MCF 10A (cell line): Measurements from ENCODE around the gene SORBS2. TPM values are rescaled to one million over a fixed set of nuclear protein-coding genes. Genes with fewer than 3 reads are reported as not detected.

Source experiments
- BruUV-seq: library from RNA; stranded (reverse); fragments of 400-500 nt; replicated peaks from 2 replicates; lab custom pipeline; 2021; lab: Mats Ljungman, UMichigan
- CTCF ChIA-PET: fragments of 300-600 bp; sonication (Branson Sonifier 250); formaldehyde crosslinking; extraction: SDS; loops from one replicate; lab custom pipeline; 2021; ENCODE audit warnings: antibody characterized with exemption, inconsistent platforms; lab: Yijun Ruan, JAX
- POLR2A ChIA-PET: fragments of 300-600, 350-650 bp; sonication (Branson Sonifier 250); formaldehyde crosslinking; extraction: SDS; loops from one replicate; lab custom pipeline; 2020; ENCODE audit warnings: antibody characterized with exemption, inconsistent platforms; lab: Yijun Ruan, JAX
- DNase-seq: peaks from one replicate; pipeline ENCODE4 v3.0.0-alpha.2; 2018; ENCODE audit not compliant: unreplicated experiment
- H3K27ac Mint-ChIP-seq: one replicate; pipeline ENCODE4 v1.8.0; 2022; ENCODE audit warnings: mild to moderate bottlenecking, low read depth, mixed read lengths; ENCODE audit not compliant: unreplicated experiment
- H3K27me3 Mint-ChIP-seq: one replicate; pipeline ENCODE4 v1.8.0; 2022; ENCODE audit warnings: mixed read lengths; ENCODE audit not compliant: insufficient read depth, unreplicated experiment
- H3K36me3 Mint-ChIP-seq: one replicate; pipeline ENCODE4 v1.8.0; 2022; ENCODE audit warnings: mild to moderate bottlenecking, moderate library complexity, mixed read lengths; ENCODE audit not compliant: insufficient read depth, unreplicated experiment
- H3K4me1 Mint-ChIP-seq: one replicate; pipeline ENCODE4 v1.8.0; 2022; ENCODE audit warnings: mixed read lengths; ENCODE audit not compliant: insufficient read depth, unreplicated experiment
- H3K4me3 Mint-ChIP-seq: one replicate; pipeline ENCODE4 v1.8.0; 2022; ENCODE audit warnings: mild to moderate bottlenecking, moderate library complexity, mixed read lengths; ENCODE audit not compliant: unreplicated experiment
- H3K9me3 Mint-ChIP-seq: one replicate; pipeline ENCODE4 v1.8.0; 2022; ENCODE audit warnings: mixed read lengths; ENCODE audit not compliant: unreplicated experiment
- CTCF ChIP-seq: fragments of 200-600 bp; IDR thresholded peaks from one replicate; pipeline ENCODE4 v1.8.0; 2022; ENCODE audit warnings: antibody characterized with exemption, mild to moderate bottlenecking; ENCODE audit not compliant: unreplicated experiment
- intact Hi-C: fragments of 100-400 bp; cut with micrococcal nuclease; formaldehyde crosslinking; loops from 2 replicates; pipeline ENCODE4 v1.14.1; 2022
- total RNA-seq: library from RNA; stranded (reverse); gene quantifications from 2 replicates; pipeline ENCODE4 v1.2.3, GENCODE V29; 2022

SORBS2 gene
- total RNA-seq, 1 experiment from 2014 or later: 19.3 TPM

DNA sequence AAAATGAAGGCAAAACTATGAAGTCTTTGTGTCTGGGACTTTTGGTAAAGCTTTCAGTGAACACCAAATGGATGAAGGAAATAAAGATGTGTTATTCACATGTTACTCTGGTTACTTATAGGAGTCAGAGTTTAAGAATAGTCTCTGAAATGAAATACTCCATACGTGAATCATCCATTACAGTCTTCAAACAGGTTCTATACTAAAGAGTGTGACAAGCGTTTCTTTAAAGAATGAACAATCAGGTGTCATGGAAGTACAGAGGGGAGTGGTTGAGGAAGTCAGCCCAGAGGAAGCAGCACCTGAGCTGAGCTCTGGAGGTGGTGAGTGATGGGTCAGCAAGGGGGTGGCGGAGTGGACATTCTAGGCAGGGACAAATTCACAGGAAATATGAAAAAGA, 41.8 kb upstream of the SORBS2 start:
- DNase-seq: no peak
- Mint-ChIP-seq H3K9me3 (peaks cover 10% of the 10 kb centered on the region), H3K27me3 (no peaks in the 10 kb centered on the region), H3K4me1 (peaks cover 6% of the 10 kb centered on the region), H3K27ac (no peak overlapping the region), H3K36me3 (no peaks in the 10 kb centered on the region), H3K4me3 (no peak overlapping the region)
- no TSS peak for BruUV-seq
- ChIA-PET POLR2A (interaction anchor here (0.6 to 1.0 kb wide), 3 partner anchors 10 to 12 kb away, joined by 3 read pairs; no protein-coding TSS in a partner anchor), CTCF (interaction anchor here (0.5 to 1.1 kb wide), 3 partner anchors 46 to 256 kb away, joined by 3 to 4 read pairs (median 3); no protein-coding TSS in a partner anchor)
- TF ChIP-seq CTCF: no peak
- intact Hi-C loops: no loop called here

DNA sequence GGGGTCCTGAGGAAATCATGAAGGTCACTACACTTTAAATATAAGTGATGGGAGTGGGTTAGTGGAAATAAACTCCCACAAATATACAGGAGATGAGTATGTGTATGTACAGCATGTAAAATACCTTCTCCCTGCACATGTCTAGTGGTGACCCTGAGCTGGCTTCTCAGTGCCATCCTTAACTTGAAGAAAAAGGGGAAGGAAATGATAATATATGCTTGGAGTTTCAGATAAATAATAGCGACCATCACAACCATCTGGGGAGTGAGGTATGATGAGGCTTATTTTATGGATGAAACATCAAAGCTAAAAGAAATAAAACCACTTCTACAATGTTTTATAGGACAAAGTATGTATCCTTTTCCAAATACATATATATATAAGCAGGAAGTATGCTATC, 41.0 kb upstream of the SORBS2 start:
- Mint-ChIP-seq H3K9me3 (peaks cover 5% of the 10 kb centered on the region), H3K4me3 (no peak overlapping the region), H3K27ac (no peak overlapping the region), H3K36me3 (no peaks in the 10 kb centered on the region), H3K4me1 (peaks cover 6% of the 10 kb centered on the region), H3K27me3 (no peaks in the 10 kb centered on the region)
- intact Hi-C loops: no loop called here
- TF ChIP-seq CTCF: no peak
- POLR2A ChIA-PET: interaction anchor here (0.9 kb wide), 1 partner anchor 13 kb away, joined by 3 read pairs; no protein-coding TSS in a partner anchor
- no peak for DNase-seq
- CTCF ChIA-PET: interaction anchor here (0.8 kb wide), 1 partner anchor 110 kb away, joined by 3 read pairs; no protein-coding TSS in a partner anchor
- BruUV-seq: no TSS peak

DNA sequence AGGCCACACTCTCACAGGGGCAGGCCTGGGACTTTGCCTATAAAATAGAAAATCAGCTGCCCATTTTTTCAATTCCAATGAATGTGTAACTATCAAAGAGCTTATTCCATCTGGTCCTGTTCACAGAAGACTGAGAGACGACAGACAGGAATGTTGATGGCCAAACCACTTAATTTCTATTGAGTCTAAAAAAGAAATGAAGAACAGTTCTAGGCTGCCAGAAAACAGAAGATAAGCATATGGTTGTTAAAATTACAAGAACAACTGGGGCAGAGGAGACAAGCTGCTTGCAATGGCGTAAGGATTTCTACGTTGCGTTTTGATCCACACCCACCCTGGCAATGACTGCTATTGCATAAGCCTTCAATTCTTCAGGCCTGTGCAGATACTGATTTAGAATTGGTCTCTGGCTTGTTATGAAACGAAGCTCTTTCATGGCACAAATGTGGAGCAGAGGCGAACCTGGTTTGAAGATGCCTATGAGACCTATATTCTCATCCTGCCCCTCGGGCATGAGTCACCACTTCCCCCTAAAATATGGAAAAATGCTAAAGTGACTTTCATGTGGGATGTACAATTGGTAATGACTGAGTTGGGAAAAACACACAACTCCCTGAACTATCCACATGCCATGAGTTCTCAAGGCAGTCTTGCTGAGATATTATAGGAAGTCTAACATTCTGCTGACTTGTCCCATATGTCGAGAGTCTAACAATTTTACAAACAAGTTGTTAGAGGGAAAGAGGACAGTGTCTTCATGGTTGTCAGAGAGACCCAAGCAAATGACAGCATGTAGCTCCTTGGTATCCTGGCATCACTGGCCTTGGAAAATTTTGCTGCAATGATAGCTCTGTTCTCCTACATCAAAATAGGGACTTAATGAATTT, 37.9 kb upstream of the SORBS2 start:
- no peak for TF ChIP-seq CTCF
- CTCF ChIA-PET: interaction anchor here (0.7 to 1.4 kb wide), 2 partner anchors 12 to 209 kb away, joined by 3 read pairs; no protein-coding TSS in a partner anchor
- no peaks in the 10 kb centered on the region for H3K27me3 Mint-ChIP-seq
- no peak overlapping the region for H3K4me3 Mint-ChIP-seq
- BruUV-seq: no TSS peak
- intact Hi-C loops: no loop called here
- POLR2A ChIA-PET: no interaction called here
- no peak for DNase-seq
- peaks cover 21% of the 10 kb centered on the region for H3K4me1 Mint-ChIP-seq
- H3K27ac Mint-ChIP-seq: no peak overlapping the region
- H3K36me3 Mint-ChIP-seq: no peaks in the 10 kb centered on the region
- no peaks in the 10 kb centered on the region for H3K9me3 Mint-ChIP-seq

DNA sequence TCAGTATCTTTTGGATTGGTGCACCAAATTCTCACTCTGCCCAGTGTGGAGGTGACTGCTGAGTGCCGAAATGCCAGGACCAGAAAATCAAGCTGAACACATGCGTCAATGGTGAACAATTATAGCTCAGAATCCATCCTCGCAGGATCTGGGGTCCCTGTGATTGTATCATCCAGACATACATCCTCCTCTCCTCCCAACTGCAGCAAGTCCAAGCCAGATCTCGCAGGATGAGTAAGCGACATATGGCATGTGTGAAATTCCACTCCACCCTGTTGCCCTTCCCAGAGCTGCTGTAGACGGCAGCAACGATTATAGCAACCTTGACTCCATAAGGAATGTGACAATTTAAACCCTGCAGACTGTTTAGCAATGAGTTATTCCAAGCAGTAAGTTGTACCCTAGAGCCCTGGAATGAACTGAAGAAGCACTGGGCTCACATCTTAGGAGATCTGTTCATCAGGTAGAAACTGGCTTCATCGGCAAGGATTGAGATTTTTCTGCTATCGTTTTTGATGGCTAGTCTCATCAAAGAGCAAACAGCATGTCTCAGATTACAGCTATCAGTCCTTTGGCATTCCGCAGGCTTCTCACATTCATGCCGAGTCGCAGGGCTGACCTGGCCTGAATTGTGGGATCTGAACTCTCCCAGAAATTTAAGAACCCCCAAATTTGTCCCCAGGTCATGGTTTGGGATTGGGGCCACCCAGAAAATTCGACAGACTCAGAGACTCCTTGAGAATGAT, 35.5 kb upstream of the SORBS2 start:
- ChIA-PET CTCF (interaction anchor here (0.6 to 0.9 kb wide), 2 partner anchors 121 to 202 kb away, joined by 3 read pairs; no protein-coding TSS in a partner anchor), POLR2A (interaction anchor here (0.8 to 1.5 kb wide), 5 partner anchors 8 to 109 kb away, joined by 3 to 6 read pairs (median 5); partner anchors contain the start of gene SORBS2)
- intact Hi-C loops: no loop called here
- H3K27me3 Mint-ChIP-seq: no peaks in the 10 kb centered on the region
- no peaks in the 10 kb centered on the region for H3K36me3 Mint-ChIP-seq
- peaks cover 15% of the 10 kb centered on the region for H3K4me1 Mint-ChIP-seq
- H3K27ac Mint-ChIP-seq: peak overlapping the region; percentile 8
- no TSS peak for BruUV-seq
- H3K9me3 Mint-ChIP-seq: no peaks in the 10 kb centered on the region
- peak; percentile 65 for DNase-seq
- no peak for TF ChIP-seq CTCF
- peak overlapping the region; percentile 30 for H3K4me3 Mint-ChIP-seq
